GM19397 (cell line): ENCODE results near the gene CD276.
"Not testable (repeated sequence)": the region's sequence is repeated elsewhere in the genome, so short reads cannot be mapped to it uniquely, and the experiment has no call there.

Source experiments
- ATAC-seq: cut with Tn5 transposase; IDR thresholded peaks from one replicate; pipeline ENCODE4 v1.9.1; 2021; ENCODE audit warnings: mild to moderate bottlenecking, moderate library complexity; ENCODE audit not compliant: unreplicated experiment

The CD276 gene

GRCh38 chr15:73683777-73684580 lies at the start of gene CD276:
TSS of gene CD276 (plus strand) at chr15:73684383. CDS start at chr15:73699640, 15,257 bp downstream.
- ATAC-seq, result no peak

GRCh38 chr15:73637527-73637926 lies 46.7 kb upstream of the CD276 start:
- ATAC-seq, result no peak

DNA sequence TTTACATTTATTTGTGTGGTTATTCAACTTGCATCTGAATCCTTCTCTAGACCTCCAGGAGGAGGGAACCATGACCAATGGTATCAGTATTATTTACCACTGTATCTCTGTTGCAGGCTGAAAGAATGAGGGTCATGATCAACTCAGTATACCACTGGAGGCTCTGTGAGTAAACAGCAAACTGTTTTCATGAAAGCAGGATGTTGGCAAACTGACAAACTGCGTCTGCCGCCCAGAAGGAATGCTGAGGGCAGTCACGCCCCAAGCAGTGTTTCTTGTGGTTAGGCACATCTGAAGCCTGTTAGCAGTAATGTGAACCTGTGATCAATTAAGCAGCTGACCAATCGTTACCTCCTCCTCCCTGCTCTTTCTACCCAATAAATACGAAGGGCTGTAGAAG lies 44.7 kb upstream of the CD276 start:
- not testable (repeated sequence) for ATAC-seq

DNA sequence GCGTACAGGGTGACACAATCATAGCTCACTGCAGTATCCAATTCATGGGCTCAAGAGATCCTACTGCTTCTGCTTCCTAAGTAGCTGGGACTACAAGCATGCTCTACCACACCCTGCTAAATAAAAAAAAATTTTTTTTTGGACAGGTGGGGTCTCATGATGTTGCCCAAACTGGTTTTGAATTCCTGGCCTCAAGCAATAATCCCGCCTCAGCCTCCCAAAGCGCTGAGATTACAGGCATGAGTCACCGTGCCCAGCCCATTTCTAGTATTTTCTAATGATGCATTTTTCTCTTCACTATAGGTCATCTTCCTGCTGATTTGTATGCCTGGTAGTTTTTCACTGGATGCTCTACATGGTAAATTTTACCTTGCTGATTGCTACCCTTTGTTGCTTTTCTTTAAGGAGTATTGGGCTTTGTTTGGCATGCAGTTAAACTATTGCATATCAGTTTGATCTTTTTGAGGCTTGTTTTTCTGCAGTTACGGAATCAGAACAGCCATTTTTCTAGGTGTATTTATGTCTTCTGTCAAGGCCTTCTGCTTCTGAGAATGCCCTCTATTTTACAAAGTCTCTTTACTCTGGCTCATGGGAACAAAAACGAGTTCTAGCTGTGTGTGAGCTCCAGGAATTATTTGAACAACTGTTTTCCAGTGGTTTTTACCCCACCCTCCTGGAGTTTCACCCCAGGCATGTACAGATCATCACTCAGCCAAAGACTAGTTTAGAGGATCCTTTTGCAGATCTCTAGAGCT lies 36.7 kb upstream of the CD276 start:
- no peak for ATAC-seq

GRCh38 chr15:73648014-73648295 lies 36.2 kb upstream of the CD276 start:
- no peak for ATAC-seq

- ATAC-seq, result no peak
Measured at GRCh38 chr15:73650416-73651126, 33.6 kb upstream of the CD276 start.

- ATAC-seq, result no peak
Measured at GRCh38 chr15:73654659-73655058, 29.5 kb upstream of the CD276 start.

- ATAC-seq, result no peak
Measured at GRCh38 chr15:73655724-73656123, 28.5 kb upstream of the CD276 start.

GRCh38 chr15:73658645-73659044 lies 25.5 kb upstream of the CD276 start:
- ATAC-seq, result no peak

DNA sequence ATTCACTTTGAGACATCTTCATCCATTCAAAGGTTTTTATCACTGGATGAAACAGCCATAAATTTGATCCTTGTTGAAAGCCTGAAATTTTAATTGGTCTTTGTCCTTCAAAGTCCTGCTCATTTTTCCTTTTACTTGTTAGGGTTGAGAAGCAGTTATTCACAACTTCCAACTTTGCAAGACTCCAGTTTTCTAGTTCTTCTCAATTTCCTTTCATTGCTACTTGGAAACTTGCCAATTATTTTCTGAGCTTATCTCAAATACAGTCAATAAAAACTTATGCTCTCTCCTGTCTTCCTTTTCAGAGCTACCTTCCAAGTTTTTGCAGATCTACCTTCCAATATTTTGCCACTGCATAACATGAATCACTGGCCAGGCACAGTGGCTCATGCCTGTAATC lies 23.7 kb upstream of the CD276 start:
- no peak for ATAC-seq

- ATAC-seq, result no peak
Measured at GRCh38 chr15:73674587-73674986, 9.6 kb upstream of the CD276 start.

DNA sequence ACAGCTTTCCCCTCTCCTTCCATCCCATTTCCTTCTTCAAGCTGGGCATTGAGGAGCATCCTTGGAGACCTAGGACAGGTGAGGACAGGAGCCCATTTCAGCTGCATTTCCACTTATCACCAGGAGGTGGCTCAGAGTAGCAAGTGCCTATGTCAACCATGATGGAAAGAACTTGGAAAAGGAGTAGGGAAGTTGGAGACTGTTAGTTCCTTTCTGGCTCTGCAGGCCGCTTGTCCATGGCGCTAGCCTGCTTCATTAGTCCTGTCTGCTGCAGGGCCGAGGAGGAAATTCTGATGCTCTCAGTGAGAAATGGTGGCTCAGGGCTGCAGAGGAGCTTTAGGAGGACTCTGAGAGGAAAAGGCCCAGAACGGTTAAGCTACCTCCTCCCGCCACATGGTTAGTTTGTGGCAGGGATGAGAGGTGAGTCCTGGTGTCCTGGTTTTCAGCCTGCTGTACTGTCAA lies 7.0 kb upstream of the CD276 start:
- ATAC-seq, result no peak

- ATAC-seq, result no peak
Measured at GRCh38 chr15:73677733-73678132, 6.5 kb upstream of the CD276 start.

DNA sequence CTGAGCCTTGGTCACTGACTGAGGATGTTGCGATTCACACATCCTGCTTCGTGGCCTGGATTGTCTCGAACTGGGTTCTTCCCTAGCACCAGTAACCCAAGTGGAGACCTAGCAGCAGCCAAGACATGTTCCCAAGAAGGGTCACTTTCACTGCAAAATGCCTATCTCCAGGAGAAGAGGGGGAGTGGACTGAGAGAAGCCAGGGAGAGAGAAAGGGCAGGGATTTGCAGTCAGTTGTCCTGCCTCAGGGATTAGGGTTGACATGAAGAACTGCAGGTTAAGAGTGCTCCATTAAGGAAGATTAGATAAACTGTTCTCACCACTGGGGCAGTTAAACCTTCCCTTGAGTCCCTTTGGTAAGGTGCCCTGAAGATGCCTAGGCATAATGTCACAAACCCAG lies 5.7 kb upstream of the CD276 start:
- ATAC-seq, result no peak

DNA sequence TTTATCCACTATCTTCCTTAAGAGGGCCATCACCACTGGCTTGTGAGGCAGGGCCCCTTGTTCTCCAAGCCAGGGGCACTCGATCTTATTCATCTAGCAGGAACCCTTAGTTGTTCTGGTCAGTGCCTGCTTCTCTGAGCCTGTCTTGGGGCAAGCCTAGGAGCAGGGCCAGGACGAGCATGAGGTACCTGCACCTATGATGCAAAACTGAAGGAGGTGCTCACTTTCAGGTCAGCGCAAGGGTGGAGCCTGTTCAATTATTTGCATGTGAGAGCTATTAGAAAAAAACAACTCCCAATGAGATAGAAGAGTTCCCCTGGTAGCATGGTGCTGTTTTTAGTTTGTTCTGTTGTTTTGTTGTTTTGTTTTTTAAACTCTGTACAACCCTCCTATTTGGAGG lies 5.0 kb upstream of the CD276 start:
- no peak for ATAC-seq

DNA sequence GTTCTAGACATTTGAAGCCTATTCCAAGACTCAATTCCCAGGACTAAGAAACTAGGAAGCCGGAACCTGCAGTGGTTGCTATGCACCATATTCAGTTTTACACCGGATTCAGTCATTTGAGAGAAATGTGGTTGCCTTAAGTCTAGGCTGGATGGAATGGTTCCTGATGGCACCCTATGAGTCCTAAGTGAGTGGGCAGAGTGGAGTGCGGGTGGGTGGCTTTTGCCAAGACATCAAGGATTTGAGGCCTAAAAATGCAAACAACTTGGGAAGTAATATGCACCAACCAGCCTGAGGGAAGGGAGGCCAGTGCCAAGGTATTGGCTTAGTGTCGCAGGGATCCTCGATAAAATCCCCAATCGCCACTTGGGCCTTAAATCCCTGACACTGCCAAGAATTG lies 4.2 kb upstream of the CD276 start:
- ATAC-seq, result no peak

DNA sequence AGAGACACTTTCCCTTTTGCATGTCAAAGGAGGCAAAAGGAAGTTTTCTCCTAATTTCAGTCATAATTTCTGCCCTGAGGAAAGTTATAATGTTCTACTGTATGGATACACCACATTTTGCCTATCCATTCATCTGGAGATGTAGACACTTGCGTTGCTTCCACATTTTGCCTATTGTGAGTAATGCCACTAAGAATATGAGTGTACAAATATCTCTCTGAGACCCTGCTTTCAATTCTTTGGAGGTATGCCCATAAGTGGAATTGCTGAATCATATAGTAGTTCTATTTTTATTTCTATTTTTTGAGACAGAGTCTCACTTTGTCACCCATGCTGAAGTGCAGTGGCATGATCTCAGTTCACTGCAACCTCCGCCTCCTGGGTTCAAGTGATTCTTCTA lies 3.6 kb upstream of the CD276 start:
- ATAC-seq, result no peak

- no peak for ATAC-seq
Measured at GRCh38 chr15:73681063-73681462, 3.1 kb upstream of the CD276 start.

DNA sequence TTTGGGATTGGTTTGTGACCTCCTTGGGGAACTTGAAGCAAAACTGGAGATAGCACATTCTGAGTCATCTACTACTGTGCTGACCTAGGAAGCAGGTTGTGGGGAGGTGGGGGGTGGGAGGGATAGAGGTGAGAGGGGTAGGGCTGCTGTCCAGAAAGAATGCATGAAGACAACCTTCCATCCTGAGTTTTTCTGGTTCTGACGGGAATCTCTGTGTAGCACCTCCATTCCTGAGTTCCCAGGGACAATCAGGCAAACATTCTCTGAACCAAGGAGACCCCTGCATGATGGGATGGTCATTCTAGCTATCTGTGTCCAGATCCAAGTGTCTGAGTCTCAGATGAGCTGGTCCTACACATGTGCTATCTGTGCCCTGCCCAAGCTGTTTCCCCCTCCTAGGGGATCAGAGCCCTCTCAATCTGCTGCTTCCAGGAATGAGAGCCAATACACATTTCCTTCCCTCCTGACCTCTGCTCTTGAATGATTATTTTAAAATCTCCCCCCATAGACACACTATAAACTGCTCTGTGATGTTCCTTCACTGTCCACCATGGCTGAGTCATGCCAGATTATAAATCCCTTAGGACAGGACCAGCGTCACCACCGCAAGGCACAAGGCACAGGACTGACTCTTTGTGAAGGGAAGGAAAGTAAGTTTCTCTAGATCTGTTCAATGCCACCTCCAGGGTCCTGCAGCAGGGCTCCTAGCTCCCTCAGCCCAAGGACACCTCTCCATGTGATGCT lies 2.2 kb upstream of the CD276 start:
- no peak for ATAC-seq

DNA sequence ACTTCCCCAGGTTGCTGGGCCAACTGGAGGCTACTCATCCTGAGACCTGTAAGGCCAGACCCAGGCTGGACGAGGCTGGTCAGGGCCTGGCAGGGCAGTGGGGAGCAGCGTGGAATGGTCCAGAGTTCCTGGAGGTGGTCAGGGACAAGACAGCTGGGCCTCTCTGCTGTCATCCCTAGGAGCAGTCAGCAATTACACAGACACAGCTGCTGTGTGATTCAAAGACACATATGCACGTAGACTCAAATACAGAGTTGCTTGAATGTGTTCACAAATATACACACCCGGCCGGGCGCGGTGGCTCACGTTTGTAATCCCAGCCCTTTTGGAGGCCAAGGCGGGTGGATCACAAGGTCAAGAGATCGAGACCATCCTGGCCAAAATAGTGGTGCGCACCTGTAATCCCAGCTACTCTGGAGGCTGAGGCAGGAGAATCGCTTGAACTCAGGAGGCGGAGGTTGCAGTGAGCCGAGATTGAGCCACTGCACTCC lies 1.5 kb upstream of the CD276 start:
- no peak for ATAC-seq

GRCh38 chr15:73683257-73683776 lies 866 bp upstream of the CD276 start:
- ATAC-seq, result no peak
